K562 (cell line): Measurements from ENCODE around the gene PLEKHG5. TPM values are rescaled to one million over a fixed set of nuclear protein-coding genes. Genes with fewer than 3 reads are reported as not detected.

Experiments
- ATAC-seq: fragments of 200-7000 bp; cut with Tn5 transposase; 3 replicates; pipeline ENCODE4 v1.9.1; 2020; ENCODE audit warnings: moderate library complexity
- BruUV-seq: library from RNA; stranded (reverse); fragments of 400-500 nt; replicated peaks from 2 replicates; lab custom pipeline; 2021; lab: Mats Ljungman, UMichigan
- CTCF ChIA-PET: fragments of 300-600 bp; formaldehyde crosslinking; extraction: SDS; loops from one replicate; lab custom pipeline; 2021; ENCODE audit warnings: low intra/inter-chr PET ratio; lab: Yijun Ruan, JAX
- POLR2A ChIA-PET: fragments of 300-600, 350-650 bp; sonication (Branson Sonifier 250); formaldehyde crosslinking; extraction: SDS; loops from one replicate; lab custom pipeline; 2021; ENCODE audit warnings: antibody characterized with exemption, inconsistent platforms; lab: Yijun Ruan, JAX
- DNase-seq, 4 experiments: peaks; one replicate each; pipeline versions ENCODE4 v3.0.0 to v3.0.0-alpha.2; 2011 to 2018; ENCODE audit warnings: low spot score in 3 of 4, mixed read lengths in 3 of 4; ENCODE audit errors: extremely low read depth in 1 of 4
- FAIRE-seq: peaks from 2 replicates; lab custom pipeline; 2011; peaks lifted over from hg19 to GRCh38; lab: Jason Lieb, UNC
- H2AFZ ChIP-seq: 2 replicates; pipeline ENCODE4 v1.6.0; 2011; ENCODE audit warnings: low read depth, low read length, control low read depth, inconsistent platforms
- H3K27ac ChIP-seq: fragments of 200-600 bp; 3 replicates; pipeline ENCODE4 v1.8.0; 2011; ENCODE audit warnings: low read depth, mild to moderate bottlenecking, control low read depth, inconsistent platforms, low read length, moderate library complexity, mixed read lengths; ENCODE audit errors: extremely low read depth
- H3K27me3 ChIP-seq, 2 experiments: fragments of 300-600 bp in 1 of 2; 2 replicates in 1 of 2; 3 replicates in 1 of 2; pipeline versions ENCODE4 v1.6.0 to v1.8.0; 2011; ENCODE audit warnings: inconsistent platforms in 2 of 2, low read length in 2 of 2, mild to moderate bottlenecking in 1 of 2, mixed read lengths in 1 of 2, moderate library complexity in 1 of 2; ENCODE audit not compliant: control insufficient read depth in 2 of 2, insufficient read depth in 2 of 2
- H3K36me3 ChIP-seq: fragments of 300-600 bp; 3 replicates; pipeline ENCODE4 v1.8.0; 2011; ENCODE audit warnings: mild to moderate bottlenecking, low read length, inconsistent platforms; ENCODE audit not compliant: control insufficient read depth, insufficient read depth
- H3K4me1 ChIP-seq, 2 experiments: fragments of 200-600 bp in 1 of 2; replicated peaks in 1 of 2; 2 replicates in 1 of 2; 3 replicates in 1 of 2; pipeline versions ENCODE4 v1.5.1 to v1.8.0; 2011; ENCODE audit warnings: inconsistent platforms in 2 of 2, low read length in 2 of 2, mild to moderate bottlenecking in 1 of 2, mixed read lengths in 1 of 2, moderate library complexity in 1 of 2; ENCODE audit not compliant: control insufficient read depth in 2 of 2, insufficient read depth in 2 of 2
- H3K4me2 ChIP-seq: 2 replicates; pipeline ENCODE4 v1.6.1; 2011; ENCODE audit warnings: low read length, control low read depth, inconsistent platforms, mixed read lengths; ENCODE audit not compliant: insufficient read depth
- H3K4me3 ChIP-seq: fragments of 200-600 bp; sonication (generic), shearing (Covaris generic); 2 replicates; pipeline ENCODE4 v1.5.1; 2016; ENCODE audit warnings: control low read depth, inconsistent platforms
- H3K79me2 ChIP-seq: fragments of 200-600 bp; 3 replicates; pipeline ENCODE4 v1.8.0; 2011; ENCODE audit warnings: low read length, inconsistent platforms; ENCODE audit not compliant: control insufficient read depth, insufficient read depth
- H3K9ac ChIP-seq, 2 experiments: 2 replicates each; pipeline versions ENCODE4 v1.6.0 to v1.6.1; 2011; ENCODE audit warnings: low read depth in 2 of 2, low read length in 2 of 2, control low read depth in 1 of 2, inconsistent platforms in 1 of 2, mild to moderate bottlenecking in 1 of 2, mixed read lengths in 1 of 2; ENCODE audit not compliant: insufficient read depth in 1 of 2
- H3K9me1 ChIP-seq: one replicate; pipeline ENCODE4 v1.6.0; 2011; ENCODE audit warnings: inconsistent platforms, mild to moderate bottlenecking, low read length, moderate library complexity; ENCODE audit not compliant: control insufficient read depth, insufficient read depth
- H3K9me3 ChIP-seq: replicated peaks from 2 replicates; pipeline ENCODE4 v1.5.1; 2011; ENCODE audit warnings: low read depth, low read length, inconsistent platforms; ENCODE audit not compliant: control insufficient read depth, insufficient read depth
- H4K20me1 ChIP-seq: replicated peaks from 2 replicates; pipeline ENCODE4 v1.6.1; 2011; ENCODE audit warnings: low read length, inconsistent platforms, mixed read lengths; ENCODE audit not compliant: control insufficient read depth, insufficient read depth
- BCOR ChIP-seq: fragments of 450-650 bp; IDR thresholded peaks from 2 replicates; pipeline ENCODE4 v1.6.1; 2016
- FOXP1 ChIP-seq: sonication (generic); formaldehyde crosslinking; IDR thresholded peaks from 2 replicates; pipeline ENCODE4 v1.8.0; 2022; ENCODE audit warnings: mild to moderate bottlenecking, missing genetic modification reagents
- KDM1A ChIP-seq, 2 experiments: fragments of 450-650 bp; IDR thresholded peaks; 2 replicates each; pipeline ENCODE4 v1.6.1; 2016; ENCODE audit warnings: mild to moderate bottlenecking in 2 of 2
- KLF16 ChIP-seq: IDR thresholded peaks from 2 replicates; pipeline ENCODE4 v1.6.1; 2016; ENCODE audit warnings: antibody characterized with exemption
- MEIS2 ChIP-seq: fragments of 450-650 bp; IDR thresholded peaks from 2 replicates; pipeline ENCODE4 v1.6.1; 2014; ENCODE audit warnings: mild to moderate bottlenecking; ENCODE audit not compliant: partially characterized antibody
- PTBP1 ChIP-seq: fragments of 200-400 bp; formaldehyde crosslinking; IDR thresholded peaks from 2 replicates; pipeline ENCODE4 v1.6.1; 2017; ENCODE audit warnings: low read depth, low read length
- RBFOX2 ChIP-seq: fragments of 200-400 bp; formaldehyde crosslinking; IDR thresholded peaks from 2 replicates; pipeline ENCODE4 v1.6.1; 2017; ENCODE audit warnings: low read depth, mild to moderate bottlenecking, low read length, moderate library complexity
- ZNF212 ChIP-seq: fragments of 450-650 bp; formaldehyde crosslinking; IDR thresholded peaks from 2 replicates; pipeline ENCODE4 v1.4.0; 2020; ENCODE audit warnings: mild to moderate bottlenecking
- WGBS: fragments of 100-300 bp; shearing (Covaris generic); methylation state at CpG from one replicate; pipeline ENCODE4 v1.1.6; 2016; ENCODE audit warnings: low coverage, mixed read lengths; ENCODE audit not compliant: insufficient coverage; ENCODE audit errors: missing lambda C conversion rate; 5-methylcytosine and 5-hydroxymethylcytosine counted together
- in situ Hi-C: fragments of 300-500 bp; cut with MboI; formaldehyde crosslinking; loops from 4 replicates; pipeline ENCODE4 v1.15.0; 2018; ENCODE audit warnings: inconsistent platforms, mixed read lengths
- intact Hi-C: fragments of 100-400 bp; cut with micrococcal nuclease; formaldehyde crosslinking; loops from 2 replicates; pipeline ENCODE4 v1.14.2; 2022
- polyA plus RNA-seq, 8 experiments: library from polyadenylated mRNA; depleted of rRNA in 4 of 8; stranded (reverse) in 5 of 8; unstranded in 3 of 8; fragments of >200 nt; fragmentation: Nextera tagmentation in 2 of 8; fragmentation: Illumina TruSeq in 1 of 8; extraction: Ambion mirVana in 2 of 8; extraction: Trizol in 1 of 8; gene quantifications; 2 replicates each; pipeline versions ENCODE4 v1.2.1 to v1.2.3, GENCODE V29; 2011 to 2014; ENCODE audit warnings: inconsistent platforms in 1 of 8, missing spikeins in 1 of 8
- total RNA-seq, 7 experiments: library from RNA; depleted of rRNA in 6 of 7; stranded (reverse); fragments of >200 nt in 6 of 7; fragmentation: Illumina TruSeq in 2 of 7; extraction: Trizol in 2 of 7; gene quantifications; 2 replicates each; pipeline versions ENCODE4 v1.2.1 to v1.2.3, GENCODE V29; 2011 to 2021; ENCODE audit warnings: low replicate concordance in 1 of 7
- TF ChIP-seq, protein P1 (sequence below): sonication (generic); formaldehyde crosslinking; IDR thresholded peaks from 2 replicates; pipeline ENCODE4 v1.8.1; 2023; ENCODE audit warnings: mild to moderate bottlenecking, missing genetic modification reagents, moderate library complexity
- TF ChIP-seq, protein P2 (sequence below): sonication (generic); formaldehyde crosslinking; IDR thresholded peaks from 2 replicates; pipeline ENCODE4 v1.8.1; 2023; ENCODE audit warnings: mild to moderate bottlenecking, missing genetic modification reagents
- TF ChIP-seq, protein P3 (sequence below): sonication (generic); formaldehyde crosslinking; IDR thresholded peaks from 2 replicates; pipeline ENCODE4 v1.9.0; 2022; ENCODE audit warnings: mild to moderate bottlenecking, missing genetic modification reagents
- TF ChIP-seq, protein P4 (sequence below): sonication (generic); formaldehyde crosslinking; IDR thresholded peaks from 2 replicates; pipeline ENCODE4 v1.4.0; 2020; ENCODE audit warnings: mild to moderate bottlenecking, missing genetic modification reagents

The PLEKHG5 gene
- total and polyA plus RNA-seq, 9 of the 15 experiments (the other 6 are each of a cell fraction or from before 2014, with no cell fraction given), result 0.04 to 0.29 (median 0.09) TPM; not detected in 3

GRCh38 chr1:6505367-6506209 is 14.1 kb upstream of the PLEKHG5 start:
- CTCF ChIA-PET, result no interaction called here
- in situ Hi-C loops (no loop called here), intact Hi-C loops (no loop called here)
- DNase-seq, result no peak
- BruUV-seq, result no TSS peak
- Histone ChIP-seq H3K4me3 (no peak overlapping the region), H3K36me3 (no peaks in the 10 kb centered on the region), H3K9ac (peak overlapping the region in 1 of 2 experiments; percentile 62; a peak in 2 of 4 replicates), H2AFZ (no peak overlapping the region), H4K20me1 (peaks cover 40% of the 10 kb centered on the region), H3K27ac (no peak overlapping the region), H3K4me1 (peaks cover 0 to 55% of the 10 kb centered on the region in 2 experiments; a peak in 2 of 5 replicates), H3K9me1 (no peaks in the 10 kb centered on the region), H3K27me3 (peaks cover 85 to 100% of the 10 kb centered on the region in 2 experiments), H3K4me2 (no peak overlapping the region), H3K79me2 (no peaks in the 10 kb centered on the region), H3K9me3 (no peaks in the 10 kb centered on the region)
- ATAC-seq, result no peak
- 22% methylated on average over 30 of the region's 31 CpGs for WGBS
- POLR2A ChIA-PET, result interaction anchor here (0.6 to 6.1 kb wide), 8 partner anchors 10 to 146 kb away, joined by 3 to 57 read pairs (median 4); partner anchors contain the start of genes NOL9 and TAS1R1
- FAIRE-seq, result no peak
- TF ChIP-seq, protein P1, sequence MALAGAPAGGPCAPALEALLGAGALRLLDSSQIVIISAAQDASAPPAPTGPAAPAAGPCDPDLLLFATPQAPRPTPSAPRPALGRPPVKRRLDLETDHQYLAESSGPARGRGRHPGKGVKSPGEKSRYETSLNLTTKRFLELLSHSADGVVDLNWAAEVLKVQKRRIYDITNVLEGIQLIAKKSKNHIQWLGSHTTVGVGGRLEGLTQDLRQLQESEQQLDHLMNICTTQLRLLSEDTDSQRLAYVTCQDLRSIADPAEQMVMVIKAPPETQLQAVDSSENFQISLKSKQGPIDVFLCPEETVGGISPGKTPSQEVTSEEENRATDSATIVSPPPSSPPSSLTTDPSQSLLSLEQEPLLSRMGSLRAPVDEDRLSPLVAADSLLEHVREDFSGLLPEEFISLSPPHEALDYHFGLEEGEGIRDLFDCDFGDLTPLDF (CRISPR knock-in tag), result no peak
- TF ChIP-seq ZNF212 (CRISPR knock-in tag) (no peak), MEIS2 (no peak), PTBP1 (0 out of 2 replicates have a peak, but pooled peaks have one; percentile 58), BCOR (peak; percentile 65; the same call in 1 of the 2 replicates), FOXP1 (CRISPR knock-in tag) (0 out of 2 replicates have a peak, but pooled peaks have one; percentile 28), KLF16 (no peak), KDM1A (IDR thresholded peaks at IDR 0.05) (peak; percentile 24 to 45; a peak in 2 of 4 replicates), RBFOX2 (0 out of 2 replicates have a peak, but pooled peaks have one; percentile 16)
- TF ChIP-seq, protein P2, sequence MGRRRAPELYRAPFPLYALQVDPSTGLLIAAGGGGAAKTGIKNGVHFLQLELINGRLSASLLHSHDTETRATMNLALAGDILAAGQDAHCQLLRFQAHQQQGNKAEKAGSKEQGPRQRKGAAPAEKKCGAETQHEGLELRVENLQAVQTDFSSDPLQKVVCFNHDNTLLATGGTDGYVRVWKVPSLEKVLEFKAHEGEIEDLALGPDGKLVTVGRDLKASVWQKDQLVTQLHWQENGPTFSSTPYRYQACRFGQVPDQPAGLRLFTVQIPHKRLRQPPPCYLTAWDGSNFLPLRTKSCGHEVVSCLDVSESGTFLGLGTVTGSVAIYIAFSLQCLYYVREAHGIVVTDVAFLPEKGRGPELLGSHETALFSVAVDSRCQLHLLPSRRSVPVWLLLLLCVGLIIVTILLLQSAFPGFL (CRISPR knock-in tag), result no peak
- TF ChIP-seq, protein P3, sequence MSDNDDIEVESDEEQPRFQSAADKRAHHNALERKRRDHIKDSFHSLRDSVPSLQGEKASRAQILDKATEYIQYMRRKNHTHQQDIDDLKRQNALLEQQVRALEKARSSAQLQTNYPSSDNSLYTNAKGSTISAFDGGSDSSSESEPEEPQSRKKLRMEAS (CRISPR knock-in tag), result peak; percentile 17; the same call in 1 of the 2 replicates
- TF ChIP-seq, protein P4, sequence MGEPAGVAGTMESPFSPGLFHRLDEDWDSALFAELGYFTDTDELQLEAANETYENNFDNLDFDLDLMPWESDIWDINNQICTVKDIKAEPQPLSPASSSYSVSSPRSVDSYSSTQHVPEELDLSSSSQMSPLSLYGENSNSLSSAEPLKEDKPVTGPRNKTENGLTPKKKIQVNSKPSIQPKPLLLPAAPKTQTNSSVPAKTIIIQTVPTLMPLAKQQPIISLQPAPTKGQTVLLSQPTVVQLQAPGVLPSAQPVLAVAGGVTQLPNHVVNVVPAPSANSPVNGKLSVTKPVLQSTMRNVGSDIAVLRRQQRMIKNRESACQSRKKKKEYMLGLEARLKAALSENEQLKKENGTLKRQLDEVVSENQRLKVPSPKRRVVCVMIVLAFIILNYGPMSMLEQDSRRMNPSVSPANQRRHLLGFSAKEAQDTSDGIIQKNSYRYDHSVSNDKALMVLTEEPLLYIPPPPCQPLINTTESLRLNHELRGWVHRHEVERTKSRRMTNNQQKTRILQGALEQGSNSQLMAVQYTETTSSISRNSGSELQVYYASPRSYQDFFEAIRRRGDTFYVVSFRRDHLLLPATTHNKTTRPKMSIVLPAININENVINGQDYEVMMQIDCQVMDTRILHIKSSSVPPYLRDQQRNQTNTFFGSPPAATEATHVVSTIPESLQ, result no peak
